GM23248 (cell line): ENCODE results near the gene TEX53.

ENCODE experiments used
- EZH2 ChIP-seq: fragments of 200-600 bp; sonication (generic); IDR thresholded peaks from 2 replicates; pipeline ENCODE4 v1.6.1; 2018; ENCODE audit warnings: antibody characterized with exemption, mild to moderate bottlenecking; ENCODE audit not compliant: insufficient read depth, poor library complexity, severe bottlenecking
- EZH2phosphoT487 ChIP-seq: fragments of 200-600 bp; sonication (generic); IDR thresholded peaks from 2 replicates; pipeline ENCODE4 v1.6.1; 2018; ENCODE audit warnings: antibody characterized with exemption, moderate library complexity, mild to moderate bottlenecking, low read depth; ENCODE audit not compliant: insufficient read depth

GRCh38 chr9:114633438-114634089 lies 24.0 kb downstream of the TEX53 start:
- no peak for TF ChIP-seq EZH2
- no peak for TF ChIP-seq EZH2phosphoT487
